ENCODE data around the gene EIF2S1.
"Not testable (repeated sequence)": the region's sequence is repeated elsewhere in the genome, so short reads cannot be mapped to it uniquely, and the experiment has no call there.

Gene EIF2S1

GRCh38 chr14:67371247-67372148 is 11.4 kb downstream of the EIF2S1 start:
- H3K27ac ChIP-seq, result no peak overlapping the region
- no peak for DNase-seq (ENCODE audit: low read depth, low spot score)

- DNase-seq (ENCODE audit: low read depth, low spot score), result no peak
Observed at GRCh38 chr14:67372833-67373232, 12.7 kb downstream of the EIF2S1 start.

GRCh38 chr14:67373347-67373746 is 13.2 kb downstream of the EIF2S1 start:
- no peak for DNase-seq (ENCODE audit: low read depth, low spot score)
- no peak overlapping the region for H3K27ac ChIP-seq

More at GRCh38 chr14:67372833-67373232, 12.7 kb downstream of the EIF2S1 start:
- H3K27ac ChIP-seq, result no peak overlapping the region

- no peak overlapping the region for H3K27ac ChIP-seq
Observed at GRCh38 chr14:67377916-67378315, 17.8 kb downstream of the EIF2S1 start.

GRCh38 chr14:67385120-67385519 is 25.0 kb downstream of the EIF2S1 start:
- H3K27ac ChIP-seq, result peak overlapping the region; percentile 55
- peak; percentile 14 for DNase-seq (ENCODE audit: low read depth, low spot score)

More at GRCh38 chr14:67377916-67378315, 17.8 kb downstream of the EIF2S1 start:
- no peak for DNase-seq (ENCODE audit: low read depth, low spot score)

GRCh38 chr14:67385618-67386017 is 25.5 kb downstream of the EIF2S1 start:
- peak overlapping the region; percentile 55 for H3K27ac ChIP-seq
- DNase-seq (ENCODE audit: low read depth, low spot score), result peak; percentile 27

GRCh38 chr14:67387195-67387594 is 27.1 kb downstream of the EIF2S1 start:
- peak overlapping the region; percentile 55 for H3K27ac ChIP-seq
- no peak for DNase-seq (ENCODE audit: low read depth, low spot score)

GRCh38 chr14:67389275-67389674 is 29.1 kb downstream of the EIF2S1 start:
- no peak for DNase-seq (ENCODE audit: low read depth, low spot score)
- H3K27ac ChIP-seq, result no peak overlapping the region

- no peak for DNase-seq (ENCODE audit: low read depth, low spot score)
Observed at GRCh38 chr14:67389811-67390534, 29.8 kb downstream of the EIF2S1 start.

GRCh38 chr14:67391268-67391667 is 31.1 kb downstream of the EIF2S1 start:
- no peak for DNase-seq (ENCODE audit: low read depth, low spot score)
- H3K27ac ChIP-seq, result no peak overlapping the region

More at GRCh38 chr14:67389811-67390534, 29.8 kb downstream of the EIF2S1 start:
- no peak overlapping the region for H3K27ac ChIP-seq

GRCh38 chr14:67392123-67392522 is 32.0 kb downstream of the EIF2S1 start:
- no peak overlapping the region for H3K27ac ChIP-seq
- no peak for DNase-seq (ENCODE audit: low read depth, low spot score)

GRCh38 chr14:67392800-67393199 is 32.7 kb downstream of the EIF2S1 start:
- no peak overlapping the region for H3K27ac ChIP-seq
- no peak for DNase-seq (ENCODE audit: low read depth, low spot score)

GRCh38 chr14:67393689-67394088 is 33.6 kb downstream of the EIF2S1 start:
- no peak for DNase-seq (ENCODE audit: low read depth, low spot score)
- H3K27ac ChIP-seq, result no peak overlapping the region

GRCh38 chr14:67395086-67395875 is 35.2 kb downstream of the EIF2S1 start:
- H3K27ac ChIP-seq, result no peak overlapping the region
- DNase-seq (ENCODE audit: low read depth, low spot score), result no peak

- no peak for DNase-seq (ENCODE audit: low read depth, low spot score)
- H3K27ac ChIP-seq, result no peak overlapping the region
Observed at GRCh38 chr14:67395876-67396189, 35.7 kb downstream of the EIF2S1 start.

GRCh38 chr14:67396381-67396970 is 36.3 kb downstream of the EIF2S1 start:
- DNase-seq (ENCODE audit: low read depth, low spot score), result no peak
- no peak overlapping the region for H3K27ac ChIP-seq

GRCh38 chr14:67397536-67397935 is 37.4 kb downstream of the EIF2S1 start:
- no peak for DNase-seq (ENCODE audit: low read depth, low spot score)
- H3K27ac ChIP-seq, result no peak overlapping the region

GRCh38 chr14:67400434-67400833 is 40.3 kb downstream of the EIF2S1 start:
- no peak for DNase-seq (ENCODE audit: low read depth, low spot score)
- H3K27ac ChIP-seq, result no peak overlapping the region

- DNase-seq (ENCODE audit: low read depth, low spot score), result no peak
- H3K27ac ChIP-seq, result no peak overlapping the region
Observed at GRCh38 chr14:67405771-67406170, 45.6 kb downstream of the EIF2S1 start.

GRCh38 chr14:67408122-67408801 is 48.1 kb downstream of the EIF2S1 start:
- not testable (repeated sequence) for H3K27ac ChIP-seq; DNase-seq (ENCODE audit: low read depth, low spot score)

Measured in epithelial cell of prostate (primary cell).